ENCODE data around the gene TMEM97.

GRCh38 chr17:28341516-28341915, 22.5 kb downstream of the TMEM97 start:
- TF ChIP-seq CEBPB (IDR thresholded peaks at IDR 0.05; ENCODE audit: low read depth) (no peak), CTCF (IDR thresholded peaks at IDR 0.05 in 2 of 3, conservative IDR thresholded peaks at IDR 0.05 in 1 of 3; ENCODE audit: borderline replicate concordance in 1 of 3, insufficient read depth in 1 of 3, low read depth in 2 of 3, low read length in 2 of 3) (no peak), ZFX (IDR thresholded peaks at IDR 0.05) (no peak), SRF (IDR thresholded peaks at IDR 0.05; ENCODE audit: low read depth) (no peak), RAD21 (IDR thresholded peaks at IDR 0.05; ENCODE audit: low read depth) (no peak), MAX (IDR thresholded peaks at IDR 0.05) (no peak), TCF7L2 (IDR thresholded peaks at IDR 0.05; ENCODE audit: borderline replicate concordance, extremely low read depth, insufficient read depth, insufficient read length) (no peak), EZH2phosphoT487 (IDR thresholded peaks at IDR 0.05; ENCODE audit: borderline replicate concordance) (no peak), POLR2A (IDR thresholded peaks at IDR 0.05; ENCODE audit: borderline replicate concordance, extremely low read depth, insufficient read depth, insufficient read length) (no peak), EGR1 (IDR thresholded peaks at IDR 0.05; ENCODE audit: low read depth) (no peak), POLR2AphosphoS5 (IDR thresholded peaks at IDR 0.05; ENCODE audit: low read depth, low read length) (no peak), REST (IDR thresholded peaks at IDR 0.05; ENCODE audit: low read depth) (no peak)
